ENCODE measurements around the gene STOML2. TPM values are rescaled to one million over a fixed set of nuclear protein-coding genes. Genes with fewer than 3 reads are reported as not detected.
A peak's percentile ranks its signal among the peaks of the same experiment; 100 is the strongest.

The STOML2 gene
- polyA plus RNA-seq, 1 donor = 125 TPM

- peaks cover 65% of the 10 kb centered on the region for H3K36me3 ChIP-seq (ENCODE audit: control insufficient read depth, insufficient read depth, low read length)
- 86% methylated on average over 4 of the region's 14 CpGs for WGBS (ENCODE audit: insufficient coverage, low lambda C conversion rate)
Observed at GRCh38 chr9:35054871-35055644, 47.9 kb downstream of the STOML2 start.

DNA sequence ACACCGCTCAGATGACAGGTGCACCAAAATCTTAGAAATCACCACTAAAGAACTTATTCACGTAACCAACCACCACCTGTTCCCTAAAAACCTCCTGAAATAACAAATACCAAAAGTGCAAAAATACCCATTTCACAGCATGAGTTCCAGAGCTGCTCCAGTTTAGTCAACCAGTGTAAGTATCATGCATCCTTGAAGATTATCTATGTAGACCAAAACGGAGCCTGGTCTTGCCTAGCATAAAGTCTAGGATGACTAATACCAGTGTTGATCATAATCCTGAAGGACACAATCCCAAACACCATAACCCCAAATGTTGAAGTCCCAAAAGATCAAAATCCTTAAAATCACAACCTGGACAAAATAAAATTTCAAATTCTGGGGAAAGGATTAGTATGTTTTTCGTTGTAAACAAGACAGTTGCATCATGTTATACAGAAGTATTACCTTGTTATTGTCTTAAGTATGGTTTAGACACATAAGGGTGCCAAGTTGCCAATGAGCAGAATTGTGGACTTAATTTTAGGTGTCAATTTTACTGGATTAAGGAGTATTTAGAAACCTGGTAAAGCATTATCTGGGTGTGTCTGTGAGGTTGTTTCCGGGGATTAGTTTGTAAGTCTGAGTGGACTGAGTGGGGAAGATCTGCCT, 48.6 kb downstream of the STOML2 start:
- Histone ChIP-seq H3K27me3 (ENCODE audit: control insufficient read depth, insufficient read depth, low read length) (no peaks in the 10 kb centered on the region), H3K9me3 (ENCODE audit: control insufficient read depth, low read depth, low read length) (no peaks in the 10 kb centered on the region), H3K4me1 (ENCODE audit: control insufficient read depth, insufficient read depth, low read length) (no peaks in the 10 kb centered on the region), H3K27ac (ENCODE audit: low read length) (no peak overlapping the region), H3K4me3 (ENCODE audit: low read length) (no peak overlapping the region), H3K36me3 (ENCODE audit: control insufficient read depth, insufficient read depth, low read length) (peaks cover 65% of the 10 kb centered on the region)
- 0% methylated on average over 2 of the region's 5 CpGs for WGBS (ENCODE audit: insufficient coverage, low lambda C conversion rate)
- DNase-seq = no peak

More at GRCh38 chr9:35054871-35055644, 47.9 kb downstream of the STOML2 start:
- Histone ChIP-seq H3K4me1 (ENCODE audit: control insufficient read depth, insufficient read depth, low read length) (no peaks in the 10 kb centered on the region), H3K9me3 (ENCODE audit: control insufficient read depth, low read depth, low read length) (no peaks in the 10 kb centered on the region), H3K4me3 (ENCODE audit: low read length) (no peak overlapping the region), H3K27ac (ENCODE audit: low read length) (no peak overlapping the region), H3K27me3 (ENCODE audit: control insufficient read depth, insufficient read depth, low read length) (no peaks in the 10 kb centered on the region)
- DNase-seq = no peak

GRCh38 chr9:35051069-35051967, 51.6 kb downstream of the STOML2 start:
- H3K9me3 ChIP-seq (ENCODE audit: control insufficient read depth, low read depth, low read length) = no peaks in the 10 kb centered on the region
- H3K4me1 ChIP-seq (ENCODE audit: control insufficient read depth, insufficient read depth, low read length) = no peaks in the 10 kb centered on the region
- peak in 1 of 2 donors; percentile 44 for DNase-seq
- H3K36me3 ChIP-seq (ENCODE audit: control insufficient read depth, insufficient read depth, low read length) = peaks cover 49% of the 10 kb centered on the region
- WGBS (ENCODE audit: insufficient coverage, low lambda C conversion rate) = no CpG with 5 or more reads among the region's 7 CpGs
- no peaks in the 10 kb centered on the region for H3K27me3 ChIP-seq (ENCODE audit: control insufficient read depth, insufficient read depth, low read length)
- no peak overlapping the region for H3K27ac ChIP-seq (ENCODE audit: low read length)
- no peak overlapping the region for H3K4me3 ChIP-seq (ENCODE audit: low read length)

Other genes starting within 250 kb of the STOML2 start
- gene PHF24, start 144.8 kb downstream of the STOML2 start, polyA plus RNA-seq = 1.6 TPM
- gene DNAJB5, start 113.4 kb downstream of the STOML2 start, polyA plus RNA-seq = 9.7 TPM
- gene VCP, start 30.5 kb downstream of the STOML2 start, polyA plus RNA-seq = 189 TPM
- 25.9 TPM for gene FANCG, start 23.2 kb downstream of the STOML2 start, polyA plus RNA-seq
- 25.5 TPM for gene PIGO, start 6.5 kb downstream of the STOML2 start, polyA plus RNA-seq
- 11.4 TPM for gene ATOSB, start 12.7 kb upstream of the STOML2 start, polyA plus RNA-seq
- gene UNC13B, start 58.9 kb upstream of the STOML2 start, polyA plus RNA-seq = 33.1 TPM

Data from large intestine (tissue), 3 donors.